Heart right ventricle (tissue), 16 donors: ENCODE measurements around the gene GGACT. TPM values are rescaled to one million over a fixed set of nuclear protein-coding genes. Genes with fewer than 3 reads are reported as not detected.

Experiments
- ATAC-seq, 8 donors: fragments of 200-7000 bp; cut with Tn5 transposase; one replicate each; pipeline ENCODE4 v1.9.1; 2020; ENCODE audit warnings: mild to moderate bottlenecking in 8 of 8, moderate library complexity in 8 of 8, moderate number of reproducible peaks in 1 of 8
- DNase-seq, 2 donors: peaks; one replicate each; pipeline ENCODE4 v3.0.0-alpha.2; 2020
- H3K27ac ChIP-seq, 10 donors: fragments of 200-600 bp; sonication (generic) in 2 of 10; one replicate each; pipeline versions ENCODE4 v1.5.0 to v1.8.0; 2020 to 2022; ENCODE audit warnings: mild to moderate bottlenecking in 3 of 10
- H3K27me3 ChIP-seq, 7 donors: fragments of 200-600 bp; one replicate each; pipeline ENCODE4 v1.8.0; 2021 to 2022; ENCODE audit warnings: mild to moderate bottlenecking in 2 of 7
- H3K36me3 ChIP-seq, 9 donors: fragments of 200-600 bp; sonication (generic) in 1 of 9; one replicate each; pipeline versions ENCODE4 v1.5.0 to v1.8.0; 2020 to 2022; ENCODE audit warnings: mild to moderate bottlenecking in 2 of 9
- H3K4me1 ChIP-seq, 9 donors: fragments of 200-600 bp; sonication (generic) in 1 of 9; one replicate each; pipeline versions ENCODE4 v1.5.0 to v1.8.0; 2020 to 2022; ENCODE audit warnings: mild to moderate bottlenecking in 4 of 9
- H3K4me3 ChIP-seq, 10 donors: fragments of 200-600 bp; sonication (generic) in 2 of 10; one replicate each; pipeline versions ENCODE4 v1.5.0 to v1.8.0; 2020 to 2022; ENCODE audit warnings: mild to moderate bottlenecking in 7 of 10, moderate library complexity in 2 of 10
- H3K9me3 ChIP-seq, 11 donors: fragments of 200-600 bp in 10 of 11; sonication (generic) in 2 of 11; one replicate each; pipeline versions ENCODE4 v1.5.0 to v1.8.0; 2013 to 2022; ENCODE audit warnings: mild to moderate bottlenecking in 2 of 11, control low read depth in 1 of 11, moderate library complexity in 1 of 11
- WGBS, 2 donors: extraction: QIAGEN DNeasy Blood & Tissue Kit; methylation state at CpG; one replicate each; pipeline ENCODE4 v1.1.7; 2013; ENCODE audit warnings: inconsistent platforms in 1 of 2; 5-methylcytosine and 5-hydroxymethylcytosine counted together
- intact Hi-C, 10 donors: fragments of 100-400 bp; cut with DNase I; formaldehyde crosslinking; loops; one replicate each; pipeline versions ENCODE4 v1.11.1 to v1.14.2; 2022
- polyA plus RNA-seq, 2 donors: library from polyadenylated mRNA; stranded (reverse); fragments of 200-250 nt; gene quantifications; one replicate each; pipeline ENCODE4 v1.2.3, GENCODE V29; 2013
- total RNA-seq, 10 donors: library from RNA; stranded (reverse); fragmentation: NEBNext Ultra II Directional in 3 of 10; extraction: Animal tissue kit (Norgen Biotek cat#: 25700) in 3 of 10; gene quantifications; one replicate each; pipeline versions ENCODE4 v1.2.1 to v1.2.4, GENCODE V29; 2021 to 2023
- TF ChIP-seq, protein P1 (sequence below), 9 donors: fragments of 200-600 bp; sonication (generic) in 2 of 9; IDR thresholded peaks; one replicate each; pipeline versions ENCODE4 v1.5.0 to v1.8.0; 2021 to 2022; ENCODE audit warnings: antibody characterized with exemption in 9 of 9, mild to moderate bottlenecking in 5 of 9, moderate library complexity in 1 of 9
- donor health status: Arrhythmogenic right ventricular cardiomyopathy.
- donor health status: ischemic (EF 13 %, LVEDD 7.1; RV severe dilation, severe dysfunction).
- donor health status: healthy with polysubstance abuse.
- donor health status: DM: no; HTN: yes; CAD: no.
- donor health status: DM: no; HTN: no; CAD: no.
- donor health status: ischemic (EF 25% LVEDD 6.9; RV normal size, moderate dysfunction).
- donor health status: ischemic (EF 25% LVEDD 5.7; RV mildly dilated, moderate dysfunction).
- donor health status: healthy.
- donor health status: DM: yes; HTN: yes; CAD: no.
- donor health status: Ischemic cardiomyopathy.
- donor health status: ischemic (EF 35%, LVEDD 5.7; RV mildly dilated, moderate dysfunction).
- donor health status: nonischemic (EF 11% LVEDD 7.7; RV severe dilation, severe dysfunction).
- donor health status: DM: yes; HTN: yes; CAD: no.
- donor health status: PGD.
- donor health status: ischemic (EF 29% LVEDD 5.4; RV normal size, mild dysfunction).
- donor health status: nonischemic (EF 23%, LVEDD 6.1; RV moderate dilation, normal function).

Gene GGACT
- total and polyA plus RNA-seq, 12 donors = 0.51 to 3.5 (median 1.6) TPM

GRCh38 chr13:100552755-100553154, 35.8 kb downstream of the GGACT start:
- 92 to 93% methylated on average over 11 of the region's 11 CpGs for WGBS, 2 donors
- no peaks in the 10 kb centered on the region for H3K36me3 ChIP-seq
- TF ChIP-seq, protein P1, sequence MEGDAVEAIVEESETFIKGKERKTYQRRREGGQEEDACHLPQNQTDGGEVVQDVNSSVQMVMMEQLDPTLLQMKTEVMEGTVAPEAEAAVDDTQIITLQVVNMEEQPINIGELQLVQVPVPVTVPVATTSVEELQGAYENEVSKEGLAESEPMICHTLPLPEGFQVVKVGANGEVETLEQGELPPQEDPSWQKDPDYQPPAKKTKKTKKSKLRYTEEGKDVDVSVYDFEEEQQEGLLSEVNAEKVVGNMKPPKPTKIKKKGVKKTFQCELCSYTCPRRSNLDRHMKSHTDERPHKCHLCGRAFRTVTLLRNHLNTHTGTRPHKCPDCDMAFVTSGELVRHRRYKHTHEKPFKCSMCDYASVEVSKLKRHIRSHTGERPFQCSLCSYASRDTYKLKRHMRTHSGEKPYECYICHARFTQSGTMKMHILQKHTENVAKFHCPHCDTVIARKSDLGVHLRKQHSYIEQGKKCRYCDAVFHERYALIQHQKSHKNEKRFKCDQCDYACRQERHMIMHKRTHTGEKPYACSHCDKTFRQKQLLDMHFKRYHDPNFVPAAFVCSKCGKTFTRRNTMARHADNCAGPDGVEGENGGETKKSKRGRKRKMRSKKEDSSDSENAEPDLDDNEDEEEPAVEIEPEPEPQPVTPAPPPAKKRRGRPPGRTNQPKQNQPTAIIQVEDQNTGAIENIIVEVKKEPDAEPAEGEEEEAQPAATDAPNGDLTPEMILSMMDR (IDR thresholded peaks at IDR 0.05) = no peak
- no peak overlapping the region for H3K4me3 ChIP-seq
- H3K4me1 ChIP-seq = no peaks in the 10 kb centered on the region
- peaks cover 0 to 13% (median 0%) of the 10 kb centered on the region in 11 donors for H3K9me3 ChIP-seq
- H3K27me3 ChIP-seq = no peaks in the 10 kb centered on the region
- DNase-seq (no peak), ATAC-seq (no peak)
- H3K27ac ChIP-seq = no peak overlapping the region
- intact Hi-C loops = no loop called here

DNA sequence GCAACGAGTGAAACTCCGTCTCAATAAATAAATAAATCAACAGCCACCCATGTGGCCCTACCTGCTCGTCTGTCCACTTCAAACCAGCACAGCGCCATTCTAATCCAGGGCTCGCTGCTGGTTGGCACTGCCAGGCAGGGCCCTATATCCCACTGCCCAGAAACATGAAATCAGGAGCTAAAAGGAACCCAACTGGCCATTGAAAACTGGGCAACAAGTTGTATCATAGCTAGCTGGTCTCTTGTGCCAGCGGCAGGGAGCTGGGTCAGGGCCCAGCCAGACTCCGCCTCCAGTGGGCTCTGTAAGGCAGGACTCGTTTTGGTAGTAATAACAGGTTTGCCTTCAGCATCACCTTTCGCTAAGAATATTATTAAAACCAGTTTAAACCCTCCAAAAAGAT, 39.3 kb downstream of the GGACT start:
- H3K4me1 ChIP-seq = no peaks in the 10 kb centered on the region
- no peaks in the 10 kb centered on the region for H3K36me3 ChIP-seq
- no peak overlapping the region for H3K27ac ChIP-seq
- ATAC-seq (no peak), DNase-seq (no peak)
- H3K9me3 ChIP-seq = peaks cover 0 to 4% (median 0%) of the 10 kb centered on the region in 11 donors
- H3K4me3 ChIP-seq = no peak overlapping the region
- TF ChIP-seq, protein P1 (IDR thresholded peaks at IDR 0.05) = no peak
- no peaks in the 10 kb centered on the region for H3K27me3 ChIP-seq
- intact Hi-C loops = no loop called here
- WGBS, 2 donors = 93 to 96% methylated on average over 9 of the region's 9 CpGs

GRCh38 chr13:100547791-100548201, 40.8 kb downstream of the GGACT start:
- H3K4me1 ChIP-seq = peaks cover 0 to 10% (median 0%) of the 10 kb centered on the region in 9 donors
- TF ChIP-seq, protein P1 (IDR thresholded peaks at IDR 0.05) = no peak
- H3K27me3 ChIP-seq = no peaks in the 10 kb centered on the region
- no peak for ATAC-seq
- DNase-seq = no peak
- H3K36me3 ChIP-seq = no peaks in the 10 kb centered on the region
- H3K27ac ChIP-seq = no peak overlapping the region
- no peaks in the 10 kb centered on the region for H3K9me3 ChIP-seq
- H3K4me3 ChIP-seq = no peak overlapping the region
- intact Hi-C loops = no loop called here
- 79 to 85% methylated on average over 9 of the region's 9 CpGs for WGBS, 2 donors

DNA sequence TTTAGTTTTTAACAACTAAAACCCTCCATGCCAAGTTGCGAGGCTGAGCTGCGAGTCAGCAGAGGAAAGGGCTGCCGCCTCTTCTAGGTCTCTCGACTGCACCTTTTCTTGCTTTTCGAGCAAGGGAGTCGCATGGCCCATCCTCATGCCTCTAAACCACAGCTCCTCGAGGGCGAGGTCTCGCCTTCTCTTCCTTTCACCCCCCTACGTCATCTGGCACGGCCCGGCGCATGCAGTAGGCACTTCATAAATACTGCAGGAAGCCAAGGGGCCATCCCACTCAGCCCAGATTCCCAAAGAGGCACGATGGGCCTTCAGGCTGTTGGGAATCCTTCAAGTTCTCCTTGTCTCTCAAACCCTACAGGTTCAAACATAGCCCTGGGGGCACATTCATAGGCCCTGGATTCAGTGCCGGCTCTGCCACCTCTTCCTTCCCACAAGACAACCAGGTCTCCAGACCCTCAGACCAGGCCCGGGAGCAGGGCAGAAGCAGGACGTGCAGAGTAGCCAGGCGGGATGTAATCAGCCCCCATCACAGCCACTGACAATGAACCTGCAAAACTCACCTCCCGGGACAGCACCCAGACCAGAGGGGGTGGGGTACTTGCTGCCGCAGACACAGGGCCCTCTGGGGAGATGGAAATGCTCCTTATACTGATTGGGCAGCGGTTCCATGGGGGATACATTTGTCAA, 41.7 kb downstream of the GGACT start:
- no peak for DNase-seq
- TF ChIP-seq, protein P1 (IDR thresholded peaks at IDR 0.05) = no peak
- ATAC-seq = no peak
- no peak overlapping the region for H3K4me3 ChIP-seq
- intact Hi-C loops = no loop called here
- no peak overlapping the region for H3K27ac ChIP-seq
- no peaks in the 10 kb centered on the region for H3K36me3 ChIP-seq
- no peaks in the 10 kb centered on the region for H3K27me3 ChIP-seq
- H3K9me3 ChIP-seq = no peaks in the 10 kb centered on the region
- H3K4me1 ChIP-seq = peaks cover 0 to 12% (median 0%) of the 10 kb centered on the region in 9 donors
- WGBS, 2 donors = 96 to 97% methylated on average over 21 of the region's 21 CpGs
